Vagina (tissue), 2 donors: ENCODE measurements around the gene TEKTIP1.

Experiments used
- POLR2A ChIP-seq, 2 donors: fragments of 450-650 bp; IDR thresholded peaks; one replicate each; pipeline ENCODE4 v1.6.1; 2017; ENCODE audit warnings: antibody characterized with exemption in 2 of 2, mild to moderate bottlenecking in 2 of 2, moderate library complexity in 2 of 2
- POLR2AphosphoS5 ChIP-seq, 2 donors: sonication (generic); formaldehyde crosslinking; IDR thresholded peaks; one replicate each; pipeline ENCODE4 v1.9.0; 2017; ENCODE audit warnings: antibody characterized with exemption in 2 of 2, mild to moderate bottlenecking in 2 of 2, low read depth in 1 of 2; ENCODE audit not compliant: insufficient read depth in 1 of 2
- TF ChIP-seq, protein P1 (sequence below), 3 experiments: fragments of 450-650 bp in 2 of 3; fragments of 200-600 bp in 1 of 3; sonication (generic) in 1 of 3; IDR thresholded peaks; one replicate each; pipeline ENCODE4 v1.5.1; 2017 to 2019; ENCODE audit warnings: antibody characterized with exemption in 3 of 3, mild to moderate bottlenecking in 2 of 3, moderate library complexity in 2 of 3

DNA sequence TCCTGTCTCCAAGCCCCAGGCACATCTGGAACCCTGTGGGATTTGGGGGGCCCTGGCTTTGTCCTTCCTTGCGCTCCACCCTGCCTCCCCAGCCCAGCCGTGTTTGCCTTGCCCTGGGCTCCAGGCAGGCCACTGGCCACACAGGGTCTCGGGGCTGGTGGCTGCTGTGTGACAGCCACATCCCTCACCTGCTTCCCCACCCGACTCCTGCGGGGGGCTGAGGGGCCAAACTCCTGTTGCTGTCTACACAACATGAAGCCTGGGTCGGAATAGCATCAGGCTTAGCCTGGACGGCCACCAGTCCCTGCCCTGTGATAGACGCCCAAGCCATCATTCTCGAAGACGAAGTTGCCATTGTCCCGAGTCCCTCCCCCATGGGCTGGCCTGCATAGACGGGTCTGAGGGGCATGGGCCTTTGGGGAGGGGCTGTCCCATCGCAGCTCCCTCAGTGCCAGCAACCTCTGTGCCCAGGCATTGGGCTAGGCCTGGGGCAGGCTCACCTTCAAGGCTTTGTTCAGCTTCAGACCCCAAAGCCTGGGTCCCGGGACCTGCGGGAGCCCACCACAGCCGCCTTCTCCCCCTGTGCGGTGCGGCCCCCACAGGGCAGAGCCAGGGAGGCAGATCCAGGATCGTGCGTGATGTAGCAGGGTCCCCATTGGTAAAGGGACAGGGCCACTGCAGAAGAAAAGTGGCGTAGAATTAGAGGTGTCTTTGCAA lies 15.5 kb upstream of the TEKTIP1 start:
- TF ChIP-seq, protein P1, sequence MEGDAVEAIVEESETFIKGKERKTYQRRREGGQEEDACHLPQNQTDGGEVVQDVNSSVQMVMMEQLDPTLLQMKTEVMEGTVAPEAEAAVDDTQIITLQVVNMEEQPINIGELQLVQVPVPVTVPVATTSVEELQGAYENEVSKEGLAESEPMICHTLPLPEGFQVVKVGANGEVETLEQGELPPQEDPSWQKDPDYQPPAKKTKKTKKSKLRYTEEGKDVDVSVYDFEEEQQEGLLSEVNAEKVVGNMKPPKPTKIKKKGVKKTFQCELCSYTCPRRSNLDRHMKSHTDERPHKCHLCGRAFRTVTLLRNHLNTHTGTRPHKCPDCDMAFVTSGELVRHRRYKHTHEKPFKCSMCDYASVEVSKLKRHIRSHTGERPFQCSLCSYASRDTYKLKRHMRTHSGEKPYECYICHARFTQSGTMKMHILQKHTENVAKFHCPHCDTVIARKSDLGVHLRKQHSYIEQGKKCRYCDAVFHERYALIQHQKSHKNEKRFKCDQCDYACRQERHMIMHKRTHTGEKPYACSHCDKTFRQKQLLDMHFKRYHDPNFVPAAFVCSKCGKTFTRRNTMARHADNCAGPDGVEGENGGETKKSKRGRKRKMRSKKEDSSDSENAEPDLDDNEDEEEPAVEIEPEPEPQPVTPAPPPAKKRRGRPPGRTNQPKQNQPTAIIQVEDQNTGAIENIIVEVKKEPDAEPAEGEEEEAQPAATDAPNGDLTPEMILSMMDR (IDR thresholded peaks at IDR 0.05), result no peak
- TF ChIP-seq POLR2A (IDR thresholded peaks at IDR 0.05) (no peak), POLR2AphosphoS5 (IDR thresholded peaks at IDR 0.05; ENCODE audit: insufficient read depth in 1 of 2, low read depth in 1 of 2) (no peak)
